ENCODE results near the gene CASD1.
A peak's percentile ranks its signal among the peaks of the same experiment; 100 is the strongest.

The CASD1 gene

DNA sequence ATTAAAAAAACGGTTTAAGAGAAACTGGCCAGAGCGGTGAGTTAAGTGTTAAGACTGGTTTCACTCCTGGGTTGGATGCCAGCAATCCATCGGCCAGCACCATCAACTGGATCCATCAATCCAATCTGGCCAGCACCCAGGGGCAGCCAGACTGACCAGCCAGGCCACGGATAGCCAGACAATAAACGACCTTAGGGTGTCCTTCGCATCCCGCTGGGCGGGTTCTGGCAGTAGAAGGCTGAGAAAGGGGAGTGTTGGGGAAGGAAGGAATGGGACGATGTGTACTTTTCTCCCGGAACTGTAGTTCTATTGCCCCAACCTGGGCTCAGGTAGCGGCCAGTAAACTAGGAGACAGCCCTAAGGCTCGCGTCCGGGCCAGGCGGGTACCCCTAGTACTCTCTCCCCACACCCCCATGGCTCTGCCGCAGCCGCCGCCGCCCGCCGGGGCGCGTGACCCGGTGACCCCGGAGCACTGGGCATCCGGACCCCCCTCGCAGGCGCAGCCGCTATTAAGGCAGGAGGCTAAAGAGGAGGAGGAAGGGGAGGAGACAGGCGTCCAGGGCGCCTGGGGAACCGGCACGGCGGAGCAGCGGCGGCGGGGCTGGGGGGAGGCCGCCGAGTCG, at the start of gene CASD1:
Gene CASD1, plus strand, starts transcription at position 546 of the 623 bp plus-strand sequence. CDS start 276 bp downstream, outside the sequence.
- DNase-seq: peak; percentile 46

- DNase-seq: no peak
Observed at GRCh38 chr7:94466516-94466915, 43.1 kb upstream of the CASD1 start.

GRCh38 chr7:94471604-94472003, 38.0 kb upstream of the CASD1 start:
- no peak for DNase-seq

GRCh38 chr7:94472608-94473007, 37.0 kb upstream of the CASD1 start:
- no peak for DNase-seq

- no peak for DNase-seq
Observed at GRCh38 chr7:94476251-94476840, 33.3 kb upstream of the CASD1 start.

DNA sequence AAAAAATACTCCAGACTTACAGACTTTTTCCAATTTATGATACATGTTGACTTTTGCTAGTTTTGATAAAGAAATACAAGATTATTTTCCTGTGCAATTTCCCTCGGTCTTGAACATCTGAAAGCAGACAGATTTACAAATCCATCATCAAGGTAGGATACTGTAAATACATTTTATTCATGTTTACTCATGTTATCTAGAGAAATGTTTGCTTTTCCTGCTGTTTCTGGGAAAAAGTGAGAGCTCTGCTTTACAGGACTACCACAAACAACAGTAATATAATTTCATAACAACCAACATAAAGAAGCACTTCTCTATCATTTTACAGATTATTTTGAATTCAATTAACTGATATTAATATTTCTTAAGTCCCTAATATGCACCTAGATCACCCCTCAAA, 31.7 kb upstream of the CASD1 start:
- DNase-seq: no peak

DNA sequence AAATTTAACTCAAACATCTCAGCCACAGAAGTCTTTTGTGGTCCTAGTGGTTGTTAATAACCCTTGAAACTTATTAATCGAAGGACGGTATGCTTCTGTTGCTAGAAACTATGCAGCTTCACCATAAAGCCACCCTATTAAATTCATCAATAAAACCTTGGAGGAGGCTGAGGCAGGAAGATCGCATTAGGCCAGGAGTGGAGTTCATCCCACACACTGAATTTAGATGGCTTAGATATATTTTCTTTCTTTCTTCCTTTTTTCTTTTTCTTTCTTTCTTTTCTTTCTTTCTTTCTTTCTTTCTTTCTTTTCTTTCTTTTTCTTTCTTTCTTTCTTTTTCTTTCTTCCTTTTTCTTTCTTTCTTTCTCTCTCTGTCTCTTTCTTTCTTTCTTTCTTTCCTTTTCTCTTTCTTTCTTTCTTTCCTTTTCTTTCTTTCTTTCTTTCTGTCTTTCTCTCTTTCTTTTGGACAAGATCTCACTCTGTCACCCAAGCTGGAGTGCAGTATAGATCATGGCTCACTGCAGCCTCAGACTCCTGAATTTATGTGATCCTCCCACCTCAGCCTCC, 30.9 kb upstream of the CASD1 start:
- DNase-seq: no peak

GRCh38 chr7:94481279-94481678, 28.3 kb upstream of the CASD1 start:
- DNase-seq: no peak

DNA sequence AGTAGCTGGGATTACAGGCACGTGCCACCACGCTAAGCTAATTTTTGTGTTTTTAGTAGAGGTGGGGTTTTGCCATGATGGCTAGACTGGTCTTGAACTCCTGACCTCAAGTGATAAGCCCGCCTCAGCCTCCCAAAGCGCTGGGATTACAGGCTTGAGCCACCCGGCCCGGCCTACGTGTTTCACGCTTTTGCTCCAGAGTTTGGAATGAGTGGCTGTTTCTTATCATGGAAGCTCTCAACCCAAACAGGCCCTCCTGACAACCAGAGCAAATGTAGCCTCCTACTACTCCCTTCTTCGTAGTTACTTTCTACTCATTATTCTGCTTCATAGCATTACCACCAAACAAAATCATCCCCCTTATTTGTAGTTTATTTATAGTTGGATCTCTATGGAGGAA, 26.8 kb upstream of the CASD1 start:
- DNase-seq: no peak

DNA sequence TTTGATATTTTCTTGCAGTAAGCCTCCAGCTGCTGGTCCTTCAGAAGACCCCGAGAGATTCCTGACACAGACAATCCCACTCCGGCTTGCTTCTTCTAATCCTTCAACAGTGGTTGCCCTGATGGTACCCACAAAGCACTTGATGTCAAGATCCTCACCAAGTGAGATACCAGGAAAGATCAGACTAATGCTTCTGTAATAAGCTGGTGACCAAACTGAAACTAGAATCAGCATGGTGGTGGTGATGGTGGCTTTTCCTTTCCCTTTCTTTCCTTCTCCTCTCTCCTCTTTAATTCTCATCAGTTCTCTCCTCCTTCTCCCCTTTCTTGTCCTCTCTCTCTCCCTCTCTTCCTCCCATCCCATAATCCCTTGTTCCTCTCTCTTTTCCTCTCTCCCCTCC, 25.8 kb upstream of the CASD1 start:
- no peak for DNase-seq

GRCh38 chr7:94486216-94486615, 23.4 kb upstream of the CASD1 start:
- DNase-seq: no peak

DNA sequence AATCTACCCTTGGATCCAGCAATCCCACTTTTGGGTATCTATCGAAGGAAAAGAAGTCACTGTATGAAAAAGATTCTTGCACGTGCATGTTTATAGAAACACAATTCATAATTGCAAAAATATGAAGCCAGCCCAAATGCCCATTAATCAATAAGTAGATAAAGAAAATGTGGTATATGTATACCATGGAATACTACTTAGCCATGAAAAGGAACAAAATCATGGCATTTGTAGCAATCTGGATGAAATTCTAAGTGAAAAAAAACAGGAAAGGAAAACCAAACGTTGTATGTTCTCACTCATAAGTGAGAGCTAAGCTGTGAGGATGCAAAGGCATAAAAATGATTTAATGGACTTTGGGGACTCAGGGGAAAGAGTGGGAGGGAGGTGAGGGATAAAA, 18.2 kb upstream of the CASD1 start:
- DNase-seq: no peak

GRCh38 chr7:94492601-94493000, 17.0 kb upstream of the CASD1 start:
- DNase-seq: no peak

DNA sequence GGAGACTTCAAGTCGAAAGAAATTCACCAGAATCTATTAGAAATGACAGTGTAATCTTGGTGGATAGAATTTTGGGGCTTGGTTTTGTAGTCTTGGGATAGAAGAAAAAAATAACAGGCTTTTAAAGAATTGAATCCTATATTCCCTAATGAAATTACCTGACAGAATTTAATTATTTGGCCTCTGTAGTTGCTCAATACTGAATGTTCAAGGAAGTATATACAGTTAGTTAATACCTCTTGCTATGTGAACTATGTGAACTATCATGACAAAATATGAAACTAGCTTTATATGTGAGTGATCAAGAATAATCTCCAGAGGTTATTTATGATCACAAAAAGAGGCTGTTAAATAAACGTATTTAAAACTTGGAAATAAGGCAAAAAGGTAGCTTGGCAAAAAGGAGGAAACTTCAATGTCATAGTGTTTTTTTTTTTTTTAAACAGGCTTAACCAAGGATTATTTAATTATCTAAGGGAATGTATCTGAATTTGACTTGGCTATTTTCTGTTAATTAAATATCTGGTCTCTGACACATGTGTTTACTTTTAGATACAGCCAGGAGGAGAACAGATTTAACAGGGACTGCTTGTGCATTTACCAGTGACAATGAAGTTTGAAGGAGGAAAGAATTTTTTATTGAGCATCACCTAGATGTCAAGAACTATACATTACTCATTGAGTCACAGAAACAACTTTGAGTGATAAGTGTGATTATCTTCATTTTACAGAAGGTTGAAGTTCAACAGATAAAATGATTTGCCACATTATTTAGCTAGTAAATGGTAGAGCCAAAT, 11.5 kb upstream of the CASD1 start:
- no peak for DNase-seq

- DNase-seq: no peak
Observed at GRCh38 chr7:94498918-94499317, 10.7 kb upstream of the CASD1 start.

- DNase-seq: no peak
Observed at GRCh38 chr7:94507462-94507861, 2.1 kb upstream of the CASD1 start.

- no peak for DNase-seq
Observed at GRCh38 chr7:94507962-94508361, 1.6 kb upstream of the CASD1 start.

GRCh38 chr7:94509887-94510581, 425 bp downstream of the CASD1 start:
- peak; percentile 74 for DNase-seq

DNA sequence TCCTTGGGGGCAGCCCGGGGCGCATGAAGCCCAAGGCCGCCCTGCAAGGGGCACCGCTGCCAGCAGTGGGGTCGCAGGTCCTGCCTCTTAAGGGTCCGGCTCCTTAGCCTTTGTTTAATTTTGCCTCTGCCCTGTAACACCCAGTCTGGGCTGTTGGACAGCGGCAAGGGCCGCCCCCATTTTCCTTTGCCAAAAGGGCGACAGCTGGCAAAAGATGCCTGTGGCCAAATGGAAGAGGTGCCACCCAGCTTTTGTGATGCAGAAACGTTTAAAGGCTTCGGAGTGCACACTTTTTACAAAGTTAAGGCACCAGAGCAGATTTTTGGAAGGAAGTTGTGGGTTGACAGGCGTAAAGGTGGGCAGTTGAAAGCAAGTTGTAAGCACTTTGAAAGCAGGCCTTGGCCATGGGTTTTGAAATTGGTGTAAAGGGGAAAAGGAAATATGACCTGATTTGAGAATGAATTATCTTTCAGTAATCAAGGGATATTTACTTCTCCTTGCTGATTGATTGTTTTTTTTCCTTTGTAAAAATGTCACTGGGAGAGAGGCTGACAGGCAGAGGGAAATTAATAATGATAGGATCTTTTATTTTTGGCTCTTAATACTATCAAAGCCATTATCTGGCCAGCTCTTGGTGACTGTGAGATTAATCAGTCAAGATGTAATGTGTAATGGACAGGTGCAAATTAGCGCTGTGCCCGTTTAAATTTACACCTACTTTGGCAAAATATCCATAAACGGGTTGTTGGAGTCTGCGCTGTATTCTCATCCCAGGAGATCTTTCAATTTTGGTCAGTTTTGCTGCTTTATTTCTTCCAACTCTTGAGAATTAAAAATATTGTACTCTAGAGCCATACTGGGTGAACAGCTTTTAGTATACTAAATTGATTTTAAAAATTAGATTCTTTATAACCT, 1.2 kb downstream of the CASD1 start:
- peak; percentile 22 for DNase-seq

GRCh38 chr7:94511718-94512117, 2.1 kb downstream of the CASD1 start:
- peak; percentile 22 for DNase-seq

- DNase-seq: no peak
Observed at GRCh38 chr7:94512735-94513564, 3.3 kb downstream of the CASD1 start.
